Coronary artery (tissue), 2 donors: Measurements from ENCODE around the gene VEZF1.

Source experiments
- DNase-seq: peaks from one replicate; pipeline ENCODE4 v3.0.0-alpha.2; 2017; ENCODE audit warnings: low spot score
- H3K27ac ChIP-seq, 2 donors: fragments of 200-600 bp; sonication (generic); one replicate each; pipeline ENCODE4 v1.5.1; 2016 to 2019
- H3K4me3 ChIP-seq: fragments of 200-600 bp; sonication (generic); 2 replicates; pipeline ENCODE4 v1.5.1; 2016; ENCODE audit warnings: mild to moderate bottlenecking, moderate library complexity
- TF ChIP-seq, protein P1 (sequence below): fragments of 200-600 bp; sonication (generic); IDR thresholded peaks from one replicate; pipeline ENCODE4 v1.5.1; 2019; ENCODE audit warnings: antibody characterized with exemption

Gene VEZF1

DNA sequence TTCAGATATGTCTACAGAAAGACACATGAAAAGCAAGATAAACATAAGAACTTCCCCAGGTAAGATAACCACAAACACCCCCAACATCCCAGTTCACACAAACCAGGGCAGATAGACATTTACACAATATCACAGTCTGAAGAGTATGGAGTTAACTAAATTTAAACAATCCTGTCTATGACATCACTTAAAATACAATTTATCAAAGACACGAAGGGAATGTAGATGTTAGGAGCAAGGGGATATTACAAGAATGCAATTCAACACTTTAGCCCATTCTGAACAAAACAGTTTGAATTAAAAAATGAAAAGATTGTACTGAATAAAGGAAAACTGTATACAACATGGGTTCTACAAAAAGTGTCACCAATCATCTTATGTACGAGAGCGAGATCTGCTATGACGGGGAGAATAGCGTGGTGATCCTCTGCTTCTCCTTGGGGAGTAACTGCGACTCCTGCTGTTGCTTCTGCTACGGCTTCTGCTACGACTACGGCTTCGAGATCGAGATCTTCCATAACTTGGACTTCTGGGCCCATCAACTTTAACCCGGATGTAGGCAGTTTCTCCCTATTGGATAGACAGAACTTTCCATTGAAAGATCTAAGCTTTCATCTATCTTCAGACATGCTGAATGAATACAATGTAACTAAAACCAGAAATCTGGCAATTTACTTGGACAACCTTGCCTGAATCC is 17.1 kb upstream of the VEZF1 start:
- DNase-seq = no peak
- H3K27ac ChIP-seq = peak overlapping the region in 1 of 2 donors; percentile 100
- H3K4me3 ChIP-seq = peak overlapping the region; percentile 98
- TF ChIP-seq, protein P1, sequence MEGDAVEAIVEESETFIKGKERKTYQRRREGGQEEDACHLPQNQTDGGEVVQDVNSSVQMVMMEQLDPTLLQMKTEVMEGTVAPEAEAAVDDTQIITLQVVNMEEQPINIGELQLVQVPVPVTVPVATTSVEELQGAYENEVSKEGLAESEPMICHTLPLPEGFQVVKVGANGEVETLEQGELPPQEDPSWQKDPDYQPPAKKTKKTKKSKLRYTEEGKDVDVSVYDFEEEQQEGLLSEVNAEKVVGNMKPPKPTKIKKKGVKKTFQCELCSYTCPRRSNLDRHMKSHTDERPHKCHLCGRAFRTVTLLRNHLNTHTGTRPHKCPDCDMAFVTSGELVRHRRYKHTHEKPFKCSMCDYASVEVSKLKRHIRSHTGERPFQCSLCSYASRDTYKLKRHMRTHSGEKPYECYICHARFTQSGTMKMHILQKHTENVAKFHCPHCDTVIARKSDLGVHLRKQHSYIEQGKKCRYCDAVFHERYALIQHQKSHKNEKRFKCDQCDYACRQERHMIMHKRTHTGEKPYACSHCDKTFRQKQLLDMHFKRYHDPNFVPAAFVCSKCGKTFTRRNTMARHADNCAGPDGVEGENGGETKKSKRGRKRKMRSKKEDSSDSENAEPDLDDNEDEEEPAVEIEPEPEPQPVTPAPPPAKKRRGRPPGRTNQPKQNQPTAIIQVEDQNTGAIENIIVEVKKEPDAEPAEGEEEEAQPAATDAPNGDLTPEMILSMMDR = no peak

DNA sequence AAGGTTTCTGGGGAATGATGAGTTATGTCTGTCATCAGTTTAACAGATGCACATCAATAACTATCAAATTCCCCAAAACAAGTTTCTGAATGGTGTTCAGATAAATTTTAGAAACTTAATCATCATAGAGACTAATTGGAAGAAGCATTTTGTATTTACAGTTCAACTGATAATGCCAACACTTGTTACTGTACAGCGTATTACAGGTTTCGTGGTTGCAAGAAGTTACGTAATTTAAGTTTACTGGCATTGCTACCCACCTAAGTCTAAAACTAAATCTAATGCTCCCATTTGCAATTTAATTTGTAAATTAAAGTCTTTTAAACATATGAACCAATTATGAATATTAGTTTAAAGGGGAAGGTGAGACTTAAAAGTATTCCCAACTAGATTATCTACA is 16.0 kb upstream of the VEZF1 start:
- H3K27ac ChIP-seq = no peak overlapping the region
- H3K4me3 ChIP-seq = peak overlapping the region; percentile 98
- no peak for DNase-seq
- TF ChIP-seq, protein P1 = no peak

DNA sequence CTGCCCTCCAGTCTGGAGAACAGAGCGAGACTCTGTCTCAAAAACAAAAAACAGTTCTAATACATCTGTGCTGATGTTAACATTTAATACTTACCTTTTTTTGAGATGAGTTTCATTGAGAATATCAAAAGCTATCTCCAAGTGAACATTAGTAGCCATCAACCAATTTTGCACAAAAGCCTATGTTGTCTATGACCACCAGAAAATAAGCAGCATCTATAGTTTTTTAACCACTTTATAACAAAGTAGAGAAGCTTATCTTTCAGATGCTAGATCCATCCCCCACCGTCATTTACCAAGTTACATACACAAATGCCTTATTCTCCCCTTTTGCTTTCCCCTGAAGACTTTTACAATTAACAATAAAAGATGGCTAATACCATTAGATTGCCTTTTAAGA is 14.9 kb upstream of the VEZF1 start:
- H3K27ac ChIP-seq = no peak overlapping the region
- no peak for DNase-seq
- H3K4me3 ChIP-seq = no peak overlapping the region
- TF ChIP-seq, protein P1 = no peak

DNA sequence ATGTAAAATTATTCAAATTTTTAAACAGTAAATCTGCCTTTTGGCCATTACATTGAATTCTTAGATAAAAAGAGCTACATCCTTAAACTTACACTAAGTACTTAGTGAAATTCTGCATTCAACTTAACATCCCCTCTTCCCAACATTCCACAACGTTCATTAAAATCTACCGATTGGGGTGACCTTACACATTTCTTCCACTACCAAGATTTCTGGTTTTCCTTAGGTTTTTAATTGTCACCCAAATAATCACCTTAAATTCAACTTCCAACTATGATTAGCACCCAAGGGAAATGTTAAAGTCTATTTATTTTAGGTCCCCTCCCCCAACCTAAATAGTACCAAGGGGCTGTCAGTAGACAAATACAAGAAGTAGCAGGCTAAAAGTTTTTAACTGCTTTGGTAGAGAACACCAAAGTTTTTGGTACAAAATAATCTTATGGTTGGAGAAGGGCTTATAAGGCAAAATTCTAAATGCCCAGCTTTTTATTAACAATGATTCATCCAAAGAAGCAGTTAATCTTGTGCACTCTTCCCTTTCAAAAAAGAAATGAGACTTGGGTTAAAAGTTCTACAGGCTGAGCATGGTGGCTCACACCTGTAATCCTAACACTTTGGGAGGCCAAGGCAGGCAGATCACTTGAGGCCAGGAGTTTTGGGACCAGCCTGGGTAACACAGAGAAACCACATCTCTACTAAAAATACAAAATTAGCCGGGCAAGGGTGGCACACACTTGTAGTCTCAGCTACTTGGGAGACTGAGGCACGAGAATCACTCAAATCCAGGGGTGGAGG is 14.3 kb upstream of the VEZF1 start:
- Histone ChIP-seq H3K27ac (no peak overlapping the region), H3K4me3 (no peak overlapping the region)
- TF ChIP-seq, protein P1 = no peak
- no peak for DNase-seq

DNA sequence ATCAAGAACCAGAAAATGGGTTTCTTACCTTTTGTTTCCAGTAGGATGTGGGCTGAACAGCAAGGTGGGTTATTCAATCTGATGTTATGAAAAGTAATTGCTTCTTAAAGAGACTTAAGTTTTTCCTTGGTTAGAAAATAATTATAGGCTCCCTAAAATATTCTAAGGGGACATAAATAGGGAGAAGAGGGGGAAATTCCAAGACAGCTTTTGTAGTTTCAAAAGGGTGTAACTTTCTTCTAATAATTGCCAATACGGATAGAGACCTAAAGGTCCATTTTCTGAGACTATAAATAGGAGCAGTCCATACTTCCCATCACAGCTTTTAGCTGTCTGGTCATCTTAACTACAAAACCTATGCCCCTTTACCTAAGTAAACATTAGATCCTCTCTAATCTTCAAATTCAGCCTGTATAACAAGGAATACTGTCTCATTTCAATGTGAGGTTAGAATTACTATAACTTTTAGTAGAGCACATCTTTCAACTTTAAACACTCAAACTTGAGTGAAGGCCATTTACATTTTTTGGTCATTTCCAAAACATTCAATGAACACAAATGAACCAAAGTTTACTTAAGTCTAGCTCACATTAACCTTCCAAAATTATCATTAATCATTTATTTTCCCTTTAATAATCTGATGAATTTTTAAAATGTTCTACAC is 13.5 kb upstream of the VEZF1 start:
- DNase-seq = no peak
- TF ChIP-seq, protein P1 = no peak
- H3K4me3 ChIP-seq = no peak overlapping the region
- H3K27ac ChIP-seq = no peak overlapping the region

DNA sequence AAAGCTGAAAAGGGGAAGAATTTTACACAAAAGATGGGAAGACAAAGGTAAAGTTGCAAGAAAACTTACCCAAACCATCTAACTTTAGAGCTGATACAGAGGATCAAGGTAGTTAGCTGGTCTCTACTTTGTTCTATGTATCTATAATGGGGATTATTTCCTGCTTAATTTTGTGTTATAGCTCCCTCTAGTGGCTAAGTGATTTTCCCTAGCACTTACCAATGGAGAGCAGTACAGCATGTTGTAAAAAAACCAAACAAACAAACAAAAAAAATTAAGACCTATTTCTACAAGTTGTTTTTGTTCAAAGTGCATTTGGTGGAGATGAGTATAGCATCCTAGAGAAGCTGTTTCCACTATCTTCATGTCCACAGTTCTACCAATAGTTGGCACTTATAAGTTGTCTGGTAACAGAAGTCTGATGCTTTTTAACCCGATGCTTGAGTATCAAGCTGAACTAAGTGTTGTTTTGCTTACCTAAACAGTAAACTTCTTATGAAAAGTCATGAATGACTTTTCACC is 11.5 kb upstream of the VEZF1 start:
- TF ChIP-seq, protein P1 = peak; percentile 63
- no peak for DNase-seq
- Histone ChIP-seq H3K27ac (no peak overlapping the region), H3K4me3 (no peak overlapping the region)
